Mucosa of descending colon (tissue), 3 donors: Measurements from ENCODE around the gene ASB16. TPM values are rescaled to one million over a fixed set of nuclear protein-coding genes. Genes with fewer than 3 reads are reported as not detected.

Experiments used
- ATAC-seq: fragments of 200-7000 bp; cut with Tn5 transposase; one replicate; pipeline ENCODE4 v1.9.1; 2020; ENCODE audit warnings: mild to moderate bottlenecking, moderate library complexity
- DNase-seq, 3 donors: peaks; one replicate each; pipeline ENCODE4 v3.0.0-alpha.2; 2020
- H3K36me3 ChIP-seq: fragments of 200-600 bp; one replicate; pipeline ENCODE4 v1.8.0; 2021; ENCODE audit warnings: low read depth, mild to moderate bottlenecking
- H3K4me1 ChIP-seq: fragments of 200-600 bp; one replicate; pipeline ENCODE4 v1.8.0; 2021; ENCODE audit warnings: low read depth, mild to moderate bottlenecking
- H3K4me3 ChIP-seq: fragments of 200-600 bp; one replicate; pipeline ENCODE4 v1.8.0; 2021; ENCODE audit warnings: mild to moderate bottlenecking
- H3K9me3 ChIP-seq: fragments of 200-600 bp; one replicate; pipeline ENCODE4 v1.8.0; 2021; ENCODE audit warnings: mild to moderate bottlenecking
- intact Hi-C, 2 donors: fragments of 100-400 bp; cut with DNase I in 1 of 2; cut with micrococcal nuclease in 1 of 2; formaldehyde crosslinking; loops; one replicate each; pipeline versions ENCODE4 v1.11.0 to v1.11.1; 2022; cut with DNase I, micrococcal nuclease
- total RNA-seq, 3 donors: library from RNA; stranded (reverse); fragmentation: NEBNext Ultra II Directional in 2 of 3; extraction: Animal tissue kit (Norgen Biotek cat#: 25700) in 2 of 3; gene quantifications; one replicate each; pipeline versions ENCODE4 v1.2.1 to v1.2.4, GENCODE V29; 2021 to 2023
- TF ChIP-seq, protein P1 (sequence below): fragments of 200-600 bp; IDR thresholded peaks from one replicate; pipeline ENCODE4 v1.8.0; 2022; ENCODE audit warnings: antibody characterized with exemption, mild to moderate bottlenecking
- donor health status: DM: no; HTN: no; CAD: no; lungs with moderate emphysema.
- donor health status: DM: no; HTN: no; CAD: no.
- donor health status: DM: no; HTN: yes; CAD: no.

Gene ASB16
- total RNA-seq, 3 donors from 2014 or later, result 0.29 to 1.7 TPM; not detected in 1

DNA sequence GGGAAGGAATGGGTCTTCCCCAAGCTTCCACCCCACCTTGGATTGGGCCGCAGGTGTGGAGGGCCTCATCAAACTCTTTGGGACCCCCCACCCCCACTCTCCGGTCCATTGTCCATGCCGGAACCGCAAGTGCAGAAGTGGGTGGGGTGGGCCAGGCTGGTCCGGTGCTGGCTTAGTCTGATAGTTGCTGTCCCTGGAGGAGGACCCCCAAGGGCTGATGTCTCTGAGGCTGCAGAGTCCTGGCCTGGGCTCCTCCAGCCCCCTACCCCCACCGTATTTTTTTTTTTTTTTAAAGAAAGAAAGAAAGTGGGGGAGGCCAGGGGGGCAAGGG is 36.3 kb downstream of the ASB16 start:
- TF ChIP-seq, protein P1, sequence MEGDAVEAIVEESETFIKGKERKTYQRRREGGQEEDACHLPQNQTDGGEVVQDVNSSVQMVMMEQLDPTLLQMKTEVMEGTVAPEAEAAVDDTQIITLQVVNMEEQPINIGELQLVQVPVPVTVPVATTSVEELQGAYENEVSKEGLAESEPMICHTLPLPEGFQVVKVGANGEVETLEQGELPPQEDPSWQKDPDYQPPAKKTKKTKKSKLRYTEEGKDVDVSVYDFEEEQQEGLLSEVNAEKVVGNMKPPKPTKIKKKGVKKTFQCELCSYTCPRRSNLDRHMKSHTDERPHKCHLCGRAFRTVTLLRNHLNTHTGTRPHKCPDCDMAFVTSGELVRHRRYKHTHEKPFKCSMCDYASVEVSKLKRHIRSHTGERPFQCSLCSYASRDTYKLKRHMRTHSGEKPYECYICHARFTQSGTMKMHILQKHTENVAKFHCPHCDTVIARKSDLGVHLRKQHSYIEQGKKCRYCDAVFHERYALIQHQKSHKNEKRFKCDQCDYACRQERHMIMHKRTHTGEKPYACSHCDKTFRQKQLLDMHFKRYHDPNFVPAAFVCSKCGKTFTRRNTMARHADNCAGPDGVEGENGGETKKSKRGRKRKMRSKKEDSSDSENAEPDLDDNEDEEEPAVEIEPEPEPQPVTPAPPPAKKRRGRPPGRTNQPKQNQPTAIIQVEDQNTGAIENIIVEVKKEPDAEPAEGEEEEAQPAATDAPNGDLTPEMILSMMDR, result no peak
- Histone ChIP-seq H3K4me3 (no peak overlapping the region), H3K4me1 (peaks cover 17% of the 10 kb centered on the region), H3K9me3 (no peaks in the 10 kb centered on the region), H3K36me3 (no peaks in the 10 kb centered on the region)
- DNase-seq, result no peak
- intact Hi-C loops, result no loop called here
- ATAC-seq, result no peak

DNA sequence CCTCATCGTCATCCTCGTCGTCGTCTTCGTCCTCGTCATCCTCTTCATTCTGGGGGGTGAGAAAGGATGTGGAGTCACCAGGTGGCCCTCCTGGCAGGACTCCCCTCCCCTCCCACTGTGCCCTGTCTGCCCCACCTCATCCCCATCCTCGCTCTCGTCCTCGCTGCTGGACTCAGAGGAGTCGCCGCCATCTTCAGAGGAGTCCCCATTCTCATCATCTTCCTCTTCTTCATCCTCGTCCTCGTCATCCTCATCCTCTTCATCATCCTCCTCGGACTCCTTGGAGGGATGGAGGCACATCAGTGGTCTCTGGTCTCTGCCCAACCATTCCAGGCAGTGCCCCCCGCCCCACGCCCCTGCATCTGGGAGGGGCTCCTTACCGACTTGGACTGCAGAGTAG is 36.8 kb downstream of the ASB16 start:
- TF ChIP-seq, protein P1, result no peak
- Histone ChIP-seq H3K36me3 (no peaks in the 10 kb centered on the region), H3K4me3 (no peak overlapping the region)

DNA sequence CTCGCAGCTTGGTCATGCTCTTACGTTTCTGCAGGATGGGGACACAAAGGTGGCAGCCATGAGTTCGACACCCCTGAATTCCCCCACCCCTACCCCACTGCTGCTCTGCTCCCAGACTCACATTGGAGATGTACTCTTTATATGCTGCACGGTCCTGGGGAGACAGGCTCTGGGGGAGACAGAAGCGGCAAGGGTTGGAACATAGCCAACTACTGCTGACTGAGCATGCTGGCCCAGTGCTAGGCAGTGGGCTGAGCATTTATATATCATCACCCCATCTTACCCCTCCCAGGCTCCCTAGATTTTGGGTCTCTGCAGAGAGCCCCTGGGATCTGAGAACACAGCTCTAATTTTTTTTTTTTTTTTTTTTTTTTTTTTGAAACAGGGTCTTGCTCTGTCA is 37.2 kb downstream of the ASB16 start:
- TF ChIP-seq, protein P1, result no peak
- no peaks in the 10 kb centered on the region for H3K9me3 ChIP-seq
- DNase-seq (no peak), ATAC-seq (no peak)
- H3K4me1 ChIP-seq, result peaks cover 17% of the 10 kb centered on the region
- no peaks in the 10 kb centered on the region for H3K36me3 ChIP-seq
- no peak overlapping the region for H3K4me3 ChIP-seq
- intact Hi-C loops, result no loop called here

More for the DNA sequence above, 36.8 kb downstream of the ASB16 start:
- ATAC-seq, result no peak
- H3K4me1 ChIP-seq, result peaks cover 17% of the 10 kb centered on the region
- intact Hi-C loops, result no loop called here
- DNase-seq, result no peak
- H3K9me3 ChIP-seq, result no peaks in the 10 kb centered on the region

DNA sequence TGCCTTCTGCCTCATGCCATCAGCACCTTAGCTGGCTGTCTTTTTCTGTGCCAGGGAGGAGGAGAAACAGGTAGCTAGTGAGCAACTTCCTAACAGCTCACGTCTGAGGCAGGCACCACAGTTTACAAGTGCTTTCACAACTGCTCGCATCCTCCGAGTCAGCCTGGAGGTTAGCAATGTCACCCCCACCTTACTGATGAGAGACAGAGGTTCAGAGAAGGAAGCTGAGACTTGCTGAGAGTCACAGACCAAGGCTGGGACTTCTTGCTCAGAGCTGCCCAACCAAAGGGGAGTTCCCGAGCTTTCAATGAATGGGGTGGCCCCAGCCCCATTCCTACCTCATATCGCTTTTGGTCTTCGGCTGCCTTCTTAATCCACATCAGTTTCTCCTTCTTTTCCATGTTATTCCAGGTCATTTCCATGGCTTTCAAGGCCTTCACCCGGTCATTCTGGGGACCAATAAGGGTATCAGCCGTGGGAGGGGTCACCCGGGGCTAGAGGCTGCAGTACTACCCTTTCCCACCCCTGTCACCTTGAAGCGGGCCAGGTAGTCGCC is 39.4 kb downstream of the ASB16 start:
- H3K4me1 ChIP-seq, result peaks cover 13% of the 10 kb centered on the region
- no peaks in the 10 kb centered on the region for H3K9me3 ChIP-seq
- H3K36me3 ChIP-seq, result no peaks in the 10 kb centered on the region
- intact Hi-C loops, result loop anchor here (5.0 to 10.0 kb wide), 2 partner anchors 107 to 125 kb away; no protein-coding TSS in a partner anchor
- ATAC-seq (no peak), DNase-seq (no peak)
- TF ChIP-seq, protein P1, result no peak
- no peak overlapping the region for H3K4me3 ChIP-seq

DNA sequence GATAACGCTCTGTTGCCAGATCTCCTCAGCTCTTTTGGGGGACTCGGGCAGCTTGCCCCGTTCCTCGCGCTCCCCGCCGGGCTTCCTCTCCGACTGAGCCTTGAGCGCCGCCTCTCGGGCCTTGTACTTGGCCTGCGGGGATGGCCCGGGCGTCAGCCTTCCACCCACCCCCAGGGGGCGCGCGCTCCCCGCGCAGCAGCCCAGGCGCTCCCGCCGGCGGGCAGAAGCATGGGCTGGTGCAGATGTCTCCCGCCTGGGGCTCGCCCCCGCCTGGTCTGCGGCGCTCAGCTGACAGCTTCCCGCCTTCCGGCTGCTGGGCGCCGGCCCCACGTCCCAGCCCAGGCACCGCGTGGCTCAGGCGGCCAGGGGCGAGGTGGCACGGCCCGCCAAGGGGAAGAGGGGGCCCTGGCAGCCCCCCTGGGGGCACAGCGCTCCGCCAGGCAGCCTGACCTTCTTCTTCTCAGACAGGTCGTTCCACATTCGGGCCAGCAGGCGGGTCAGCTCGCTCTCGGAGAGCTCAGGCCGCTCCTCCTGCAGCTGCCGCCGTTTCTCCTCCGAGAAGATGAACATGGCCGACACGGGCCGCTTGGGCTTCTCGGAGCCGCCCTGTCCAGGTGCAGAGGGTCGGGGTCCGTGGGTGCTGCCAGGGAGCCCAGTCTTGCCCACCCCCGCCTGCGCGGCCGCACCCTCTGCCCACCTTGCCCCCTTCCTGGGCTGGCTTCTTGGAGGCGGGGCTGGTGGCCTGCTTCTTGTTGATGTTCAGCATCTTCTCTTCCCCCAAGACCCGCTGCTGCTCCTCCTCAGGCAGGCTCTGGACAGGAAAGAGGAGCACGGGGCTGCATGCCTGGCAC is 40.1 kb downstream of the ASB16 start:
- intact Hi-C loops, result loop anchor here (5.0 to 10.0 kb wide), 2 partner anchors 107 to 124 kb away; no protein-coding TSS in a partner anchor
- Histone ChIP-seq H3K36me3 (no peaks in the 10 kb centered on the region), H3K9me3 (no peaks in the 10 kb centered on the region), H3K4me1 (peaks cover 13% of the 10 kb centered on the region), H3K4me3 (no peak overlapping the region)
- DNase-seq (peak; percentile 91 to 93 (median 92)), ATAC-seq (peak; percentile 97)
- TF ChIP-seq, protein P1, result peak; percentile 99
